HG03064 (cell line): ENCODE data around the gene ABCA10.

Source experiments
- ATAC-seq: cut with Tn5 transposase; IDR thresholded peaks from one replicate; pipeline ENCODE4 v1.9.1; 2021; ENCODE audit warnings: low read depth; ENCODE audit not compliant: unreplicated experiment

Gene ABCA10

GRCh38 chr17:69111794-69112193 lies 116.8 kb downstream of the ABCA10 start:
- no peak for ATAC-seq

- ATAC-seq: no peak
Observed at GRCh38 chr17:69105907-69106730, 122.5 kb downstream of the ABCA10 start.

- ATAC-seq: no peak
Observed at GRCh38 chr17:69103557-69104233, 124.9 kb downstream of the ABCA10 start.

GRCh38 chr17:69098625-69099024 lies 130.0 kb downstream of the ABCA10 start:
- ATAC-seq: no peak
